A549 (cell line): ENCODE results near the gene HOXA13. TPM values are rescaled to one million over a fixed set of nuclear protein-coding genes. Genes with fewer than 3 reads are reported as not detected.

Experiments used
- ATAC-seq, 2 experiments: fragments of 200-7000 bp in 1 of 2; fragments of >200 bp in 1 of 2; cut with Nextera tagmentation in 1 of 2; cut with Tn5 transposase in 1 of 2; 3 replicates each; pipeline versions ENCODE4 v1.8.0 to v1.9.1; 2018 to 2020; ENCODE audit warnings: mild to moderate bottlenecking in 1 of 2, moderate library complexity in 1 of 2
- CTCF ChIA-PET: fragments of 300-600 bp; sonication (Branson Sonifier 250); formaldehyde crosslinking; extraction: SDS; loops from one replicate; lab custom pipeline; 2021; ENCODE audit warnings: antibody characterized with exemption, inconsistent platforms; lab: Yijun Ruan, JAX
- POLR2A ChIA-PET: fragments of 350-600 bp; formaldehyde crosslinking; extraction: SDS; loops from one replicate; lab custom pipeline; 2021; ENCODE audit warnings: antibody characterized with exemption, inconsistent platforms; lab: Yijun Ruan, JAX
- DNase-seq, 2 experiments: peaks; one replicate each; pipeline versions ENCODE4 v3.0.0 to v3.0.0-alpha.2; 2011 to 2016; ENCODE audit warnings: low read depth in 1 of 2, low spot score in 1 of 2
- FAIRE-seq: peaks from 2 replicates; lab custom pipeline; 2011; peaks lifted over from hg19 to GRCh38; lab: Jason Lieb, UNC
- H3K27ac ChIP-seq, 2 experiments: fragments of >200 bp; sonication (Bioruptor Twin); formaldehyde crosslinking; 3 replicates each; pipeline ENCODE4 v1.5.1; 2016 to 2017
- H3K4me1 ChIP-seq: fragments of >200 bp; sonication (Bioruptor Twin); formaldehyde crosslinking; 3 replicates; pipeline ENCODE4 v1.6.1; 2016
- H3K4me2 ChIP-seq: fragments of >200 bp; sonication (Bioruptor Twin); formaldehyde crosslinking; 3 replicates; pipeline ENCODE4 v1.6.1; 2016
- H3K4me3 ChIP-seq: fragments of >200 bp; sonication (Bioruptor Twin); formaldehyde crosslinking; 3 replicates; pipeline ENCODE4 v1.5.1; 2016
- H3K9me3 ChIP-seq: fragments of >200 bp; sonication (Bioruptor Twin); formaldehyde crosslinking; 3 replicates; pipeline ENCODE4 v1.6.1; 2016
- BHLHE40 ChIP-seq: IDR thresholded peaks from 2 replicates; pipeline ENCODE4 v1.6.1; 2012; ENCODE audit warnings: low read depth, low read length, inconsistent platforms
- CBX8 ChIP-seq: fragments of 200-600 bp; sonication (generic); IDR thresholded peaks from 2 replicates; pipeline ENCODE4 v1.6.1; 2016
- CEBPB ChIP-seq, 2 experiments: fragments of >200 bp in 1 of 2; sonication (Bioruptor Twin) in 1 of 2; formaldehyde crosslinking in 1 of 2; IDR thresholded peaks; 2 replicates each; pipeline ENCODE4 v1.6.1; 2012 to 2016
- CHD2 ChIP-seq: fragments of 150-350 bp; IDR thresholded peaks from 2 replicates; pipeline ENCODE4 v1.6.1; 2014; ENCODE audit warnings: low read length; ENCODE audit not compliant: partially characterized antibody
- CHD4 ChIP-seq: fragments of 200-600 bp; sonication (generic); IDR thresholded peaks from 2 replicates; pipeline ENCODE4 v1.6.1; 2016; ENCODE audit warnings: antibody characterized with exemption, mild to moderate bottlenecking, borderline replicate concordance
- E2F6 ChIP-seq: IDR thresholded peaks from 2 replicates; pipeline ENCODE4 v1.6.1; 2012; ENCODE audit warnings: low read depth, borderline replicate concordance
- EHF ChIP-seq: fragments of 250-450 bp; sonication (Bioruptor Pico); IDR thresholded peaks from 2 replicates; pipeline ENCODE4 v1.5.0; 2020; ENCODE audit warnings: mild to moderate bottlenecking
- EHMT2 ChIP-seq: fragments of 200-600 bp; sonication (generic); IDR thresholded peaks from 2 replicates; pipeline ENCODE4 v1.6.1; 2016; ENCODE audit warnings: antibody characterized with exemption, low read depth, mild to moderate bottlenecking, moderate library complexity
- FOXS1 ChIP-seq: fragments of 250-450 bp; sonication (Bioruptor Pico); IDR thresholded peaks from 2 replicates; pipeline ENCODE4 v1.5.0; 2020; ENCODE audit warnings: mild to moderate bottlenecking, moderate library complexity
- GATA3 ChIP-seq: IDR thresholded peaks from 2 replicates; pipeline ENCODE4 v1.6.1; 2012; ENCODE audit warnings: borderline replicate concordance
- HDAC2 ChIP-seq: fragments of 200-600 bp; sonication (generic); IDR thresholded peaks from 2 replicates; pipeline ENCODE4 v1.6.1; 2016
- HES2 ChIP-seq: fragments of >200 bp; sonication (Bioruptor Twin); formaldehyde crosslinking; IDR thresholded peaks from 2 replicates; pipeline ENCODE4 v1.6.1; 2016
- HEYL ChIP-seq: fragments of 250-450 bp; sonication (Bioruptor Pico); IDR thresholded peaks from 2 replicates; pipeline ENCODE4 v1.8.0; 2021; ENCODE audit warnings: mild to moderate bottlenecking, moderate library complexity
- HOXA7 ChIP-seq: fragments of 250-450 bp; sonication (Bioruptor Pico); IDR thresholded peaks from 2 replicates; pipeline ENCODE4 v1.5.0; 2020; ENCODE audit warnings: mild to moderate bottlenecking, moderate library complexity
- HOXB13 ChIP-seq: fragments of 250-450 bp; sonication (Bioruptor Pico); IDR thresholded peaks from 2 replicates; pipeline ENCODE4 v1.5.0; 2020; ENCODE audit warnings: low read depth, mild to moderate bottlenecking, moderate library complexity
- HOXB5 ChIP-seq: fragments of 250-450 bp; sonication (Bioruptor Pico); IDR thresholded peaks from 2 replicates; pipeline ENCODE4 v1.5.0; 2020; ENCODE audit warnings: mild to moderate bottlenecking, moderate library complexity
- JUN ChIP-seq, 2 experiments: fragments of >200 bp; sonication (Bioruptor Twin); formaldehyde crosslinking; IDR thresholded peaks; 2 replicates in 1 of 2; 3 replicates in 1 of 2; pipeline ENCODE4 v1.6.1; 2016 to 2017
- JUNB ChIP-seq: fragments of >200 bp; sonication (Bioruptor Twin); formaldehyde crosslinking; IDR thresholded peaks from 2 replicates; pipeline ENCODE4 v1.6.1; 2016
- KDM1A ChIP-seq: fragments of 200-600 bp; sonication (generic); IDR thresholded peaks from 2 replicates; pipeline ENCODE4 v1.6.1; 2016; ENCODE audit warnings: low read depth, mild to moderate bottlenecking
- KDM5A ChIP-seq: fragments of 200-600 bp; sonication (generic); IDR thresholded peaks from 2 replicates; pipeline ENCODE4 v1.6.1; 2016; ENCODE audit warnings: antibody characterized with exemption, mild to moderate bottlenecking
- MAFK ChIP-seq: fragments of 450-650 bp; IDR thresholded peaks from 2 replicates; pipeline ENCODE4 v1.6.1; 2014; ENCODE audit not compliant: partially characterized antibody
- MAZ ChIP-seq: fragments of 150-350 bp; IDR thresholded peaks from 2 replicates; pipeline ENCODE4 v1.6.1; 2014; ENCODE audit warnings: antibody characterized with exemption, low read depth, low read length, borderline replicate concordance
- NFE2L2 ChIP-seq: fragments of 150-350 bp; conservative IDR thresholded peaks from 2 replicates; pipeline ENCODE4 v1.6.1; 2014; ENCODE audit warnings: low read length
- NR3C1 ChIP-seq: fragments of >200 bp; sonication (Bioruptor Twin); formaldehyde crosslinking; IDR thresholded peaks from 3 replicates; pipeline ENCODE4 v1.6.1; 2017
- PHF8 ChIP-seq: fragments of 200-600 bp; sonication (generic); IDR thresholded peaks from 2 replicates; pipeline ENCODE4 v1.6.1; 2016; ENCODE audit warnings: low read depth, mild to moderate bottlenecking, antibody characterized with exemption, moderate library complexity, borderline replicate concordance
- POLR2A ChIP-seq: IDR thresholded peaks from 2 replicates; pipeline ENCODE4 v1.6.1; 2012; ENCODE audit warnings: mild to moderate bottlenecking, low read length
- POLR2AphosphoS2 ChIP-seq: conservative IDR thresholded peaks from 2 replicates; pipeline ENCODE4 v1.6.1; 2012; ENCODE audit warnings: low read length, improper control_type of control experiment, inconsistent platforms
- RAD21 ChIP-seq, 2 experiments: fragments of >200 bp in 1 of 2; sonication (Bioruptor Twin) in 1 of 2; formaldehyde crosslinking in 1 of 2; IDR thresholded peaks in 1 of 2; conservative IDR thresholded peaks in 1 of 2; 2 replicates in 1 of 2; 3 replicates in 1 of 2; pipeline ENCODE4 v1.6.1; 2012 to 2018; ENCODE audit warnings: inconsistent platforms in 1 of 2
- RARB ChIP-seq: fragments of 250-450 bp; sonication (Bioruptor Pico); IDR thresholded peaks from 2 replicates; pipeline ENCODE4 v1.8.0; 2021; ENCODE audit warnings: mild to moderate bottlenecking, moderate library complexity
- RNF2 ChIP-seq: fragments of 200-600 bp; sonication (generic); IDR thresholded peaks from 2 replicates; pipeline ENCODE4 v1.6.1; 2016; ENCODE audit warnings: low read depth, mild to moderate bottlenecking, antibody characterized with exemption, moderate library complexity, borderline replicate concordance
- SMC3 ChIP-seq: fragments of >200 bp; sonication (Bioruptor Twin); formaldehyde crosslinking; IDR thresholded peaks from 3 replicates; pipeline ENCODE4 v1.6.1; 2018; ENCODE audit warnings: inconsistent platforms
- TP53 ChIP-seq: fragments of 250-450 bp; sonication (Bioruptor Pico); IDR thresholded peaks from 2 replicates; pipeline ENCODE4 v1.5.0; 2021; ENCODE audit warnings: mild to moderate bottlenecking, moderate library complexity
- ZFP36 ChIP-seq: fragments of 450-650 bp; IDR thresholded peaks from 2 replicates; pipeline ENCODE4 v1.6.1; 2014; ENCODE audit warnings: borderline replicate concordance; ENCODE audit not compliant: partially characterized antibody
- ZNF302 ChIP-seq: fragments of 250-450 bp; sonication (Bioruptor Pico); IDR thresholded peaks from 2 replicates; pipeline ENCODE4 v1.9.0; 2021; ENCODE audit warnings: inconsistent platforms, mild to moderate bottlenecking, moderate library complexity
- ZSCAN20 ChIP-seq: fragments of 250-450 bp; sonication (Bioruptor Pico); IDR thresholded peaks from 2 replicates; pipeline ENCODE4 v1.8.0; 2022; ENCODE audit warnings: mild to moderate bottlenecking, moderate library complexity
- WGBS: methylation state at CpG from one replicate; pipeline ENCODE4 v1.1.6; 2017; ENCODE audit errors: missing lambda C conversion rate; 5-methylcytosine and 5-hydroxymethylcytosine counted together
- polyA plus RNA-seq, 4 experiments: library from polyadenylated mRNA; depleted of rRNA in 3 of 4; stranded (reverse); fragments of >200 nt; fragmentation: RNase III in 1 of 4; extraction: RNeasy Plus Mini Kit Qiagen cat#74134 plus additional on column Dnase treatment in 1 of 4; gene quantifications; 2 replicates in 3 of 4; 3 replicates in 1 of 4; pipeline ENCODE4 v1.2.3, GENCODE V29; 2011 to 2017
- TF ChIP-seq, protein P1 (sequence below): IDR thresholded peaks from 2 replicates; pipeline ENCODE4 v1.6.1; 2012

Gene HOXA13
- polyA plus RNA-seq, 2 of the 4 experiments (the other 2 are of a cell fraction), result 2.2 to 2.7 TPM

DNA sequence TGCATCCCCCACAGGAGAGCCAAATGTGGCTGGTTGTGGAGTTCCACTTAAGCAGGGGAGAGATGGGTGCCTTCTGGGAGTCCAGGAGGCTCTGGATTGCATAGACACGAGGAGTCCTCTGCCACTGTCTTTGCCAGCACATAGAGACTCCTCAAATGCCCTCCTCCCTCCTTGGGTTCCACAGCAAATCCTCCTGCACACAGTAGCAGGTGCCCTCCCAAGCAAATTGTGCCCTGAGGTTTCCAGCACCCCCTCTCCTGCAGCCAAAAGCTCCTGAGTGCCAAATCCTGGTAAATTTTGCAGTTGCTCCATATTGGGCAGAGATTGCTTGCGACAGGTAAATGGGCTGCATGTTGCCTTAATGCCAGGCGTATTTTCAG, 48.5 kb upstream of the HOXA13 start:
- ChIA-PET POLR2A (no interaction called here), CTCF (interaction anchor here (1.4 to 4.7 kb wide), 2 partner anchors 13 to 328 kb away, joined by 3 to 18 read pairs; no protein-coding TSS in a partner anchor)
- Histone ChIP-seq H3K4me1 (no peaks in the 10 kb centered on the region), H3K27ac (no peak overlapping the region), H3K4me3 (no peak overlapping the region), H3K9me3 (no peaks in the 10 kb centered on the region), H3K4me2 (no peak overlapping the region)
- ATAC-seq (no peak), FAIRE-seq (no peak), DNase-seq (no peak)
- TF ChIP-seq CBX8, result no peak
- TF ChIP-seq POLR2A, result no peak
- no peak for TF ChIP-seq JUNB
- no peak for TF ChIP-seq BHLHE40
- no peak for TF ChIP-seq ZNF302
- TF ChIP-seq HOXA7 (CRISPR knock-in tag), result no peak
- no peak for TF ChIP-seq ZSCAN20
- no peak for TF ChIP-seq CHD4
- no peak for TF ChIP-seq MAZ
- TF ChIP-seq HOXB5 (CRISPR knock-in tag), result no peak
- 55% methylated on average over 3 of the region's 3 CpGs for WGBS

DNA sequence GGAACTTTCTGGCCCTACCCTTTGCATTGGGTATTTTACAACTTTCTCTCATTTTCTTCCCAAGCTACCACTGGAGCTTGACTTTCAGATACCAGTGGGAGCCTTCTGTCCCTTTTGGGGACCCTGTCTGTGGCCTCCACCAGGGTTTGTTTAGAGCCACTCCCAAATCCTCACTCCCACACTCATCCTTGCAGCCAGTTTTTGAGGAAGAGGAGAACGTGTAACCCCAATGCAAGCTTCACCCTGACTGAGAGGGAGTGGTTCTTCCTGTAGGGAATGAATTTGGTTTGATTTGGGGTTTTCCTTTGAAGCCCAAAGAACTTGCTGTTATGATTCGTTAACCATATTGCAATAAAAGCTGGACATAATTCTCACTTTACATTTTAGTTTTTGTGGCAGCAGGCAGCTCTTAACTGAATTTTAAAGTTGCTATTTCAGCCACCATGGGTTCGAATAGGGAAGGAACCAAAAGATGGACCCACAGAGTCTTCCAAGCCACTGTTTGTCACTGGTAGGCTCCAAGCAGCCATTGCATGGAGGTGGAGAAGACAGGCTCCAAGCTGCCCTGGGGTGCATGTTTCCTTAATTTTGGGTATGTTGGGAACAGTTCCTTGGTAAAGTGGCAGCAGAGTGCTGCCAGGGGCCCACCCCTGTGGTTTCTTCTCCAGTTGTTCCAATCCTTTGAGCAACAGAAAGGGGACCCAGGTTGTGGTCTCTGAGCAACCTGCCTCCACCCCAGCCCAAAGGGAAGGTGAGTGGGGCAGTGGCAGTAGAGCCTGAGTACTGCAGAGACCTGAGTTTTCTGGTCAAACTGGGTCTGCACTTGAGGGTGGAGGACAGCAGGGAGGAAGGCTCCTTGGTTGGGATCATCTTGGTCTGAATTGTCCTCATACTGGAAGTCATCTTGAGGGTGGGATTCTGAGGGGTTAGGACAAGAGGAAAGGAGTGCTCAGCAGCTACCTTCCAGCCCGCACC, 47.8 kb upstream of the HOXA13 start:
- H3K4me2 ChIP-seq, result no peak overlapping the region
- H3K27ac ChIP-seq, result no peak overlapping the region
- no peak for FAIRE-seq
- CTCF ChIA-PET, result interaction anchor here (0.6 to 4.7 kb wide), 4 partner anchors 9 to 329 kb away, joined by 3 to 18 read pairs (median 5); no protein-coding TSS in a partner anchor
- 46% methylated on average over 4 of the region's 4 CpGs for WGBS
- no peak for DNase-seq
- no peak for TF ChIP-seq RNF2
- TF ChIP-seq, protein P1, sequence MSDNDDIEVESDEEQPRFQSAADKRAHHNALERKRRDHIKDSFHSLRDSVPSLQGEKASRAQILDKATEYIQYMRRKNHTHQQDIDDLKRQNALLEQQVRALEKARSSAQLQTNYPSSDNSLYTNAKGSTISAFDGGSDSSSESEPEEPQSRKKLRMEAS, result no peak
- no peak for TF ChIP-seq CHD2
- TF ChIP-seq MAFK, result no peak
- TF ChIP-seq RARB (CRISPR knock-in tag), result no peak
- TF ChIP-seq NR3C1, result no peak
- TF ChIP-seq POLR2AphosphoS2, result no peak
- TF ChIP-seq HDAC2, result no peak
- no peak for TF ChIP-seq SMC3
- TF ChIP-seq KDM1A, result no peak
- no peak for TF ChIP-seq JUN (IDR thresholded peaks at IDR 0.05)
- TF ChIP-seq EHF (CRISPR knock-in tag), result no peak
- TF ChIP-seq CBX8, result no peak
- no peak for TF ChIP-seq PHF8
- no peak for TF ChIP-seq CEBPB (IDR thresholded peaks at IDR 0.05)
- TF ChIP-seq HES2, result no peak
- no peak for TF ChIP-seq RAD21 (conservative IDR thresholded peaks at IDR 0.05 in 1 of 2, IDR thresholded peaks at IDR 0.05 in 1 of 2)
- no peak for TF ChIP-seq FOXS1
- TF ChIP-seq, all 56 proteins: peak for 0
- Histone ChIP-seq H3K4me1 (no peaks in the 10 kb centered on the region), H3K9me3 (no peaks in the 10 kb centered on the region), H3K4me3 (no peak overlapping the region)
- POLR2A ChIA-PET, result no interaction called here
- no peak for ATAC-seq

DNA sequence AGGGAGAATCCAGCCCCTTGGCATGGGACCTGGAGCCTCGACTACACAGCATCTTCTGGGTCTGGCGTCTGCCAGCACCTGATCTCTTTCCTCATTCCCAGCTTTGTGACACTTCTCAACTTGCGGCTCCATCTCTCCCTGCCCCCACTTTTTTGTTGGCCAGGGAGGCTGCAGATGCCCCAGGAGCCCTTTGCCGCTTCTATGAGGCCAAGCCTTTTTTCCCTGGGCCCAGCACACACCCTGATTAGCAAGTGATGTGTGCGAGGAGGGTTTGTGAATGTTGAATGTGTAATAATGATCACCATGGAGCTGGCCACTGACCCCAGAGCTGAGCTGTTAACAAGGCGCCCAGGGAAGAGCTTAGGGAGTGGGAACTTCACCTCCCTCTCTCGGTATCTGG, 47.1 kb upstream of the HOXA13 start:
- Histone ChIP-seq H3K9me3 (no peaks in the 10 kb centered on the region), H3K4me1 (no peaks in the 10 kb centered on the region), H3K27ac (no peak overlapping the region), H3K4me3 (no peak overlapping the region), H3K4me2 (no peak overlapping the region)
- POLR2A ChIA-PET, result no interaction called here
- no peak for DNase-seq
- FAIRE-seq, result no peak
- CTCF ChIA-PET, result interaction anchor here (0.6 to 4.7 kb wide), 3 partner anchors 9 to 12 kb away, joined by 3 to 18 read pairs (median 7); no protein-coding TSS in a partner anchor
- TF ChIP-seq HOXA7 (CRISPR knock-in tag), result no peak
- no peak for TF ChIP-seq NFE2L2
- TF ChIP-seq ZFP36, result no peak
- no peak for TF ChIP-seq HOXB13 (CRISPR knock-in tag)
- TF ChIP-seq GATA3, result no peak
- no peak for TF ChIP-seq HEYL
- TF ChIP-seq KDM1A, result no peak
- TF ChIP-seq RARB (CRISPR knock-in tag), result no peak
- no peak for TF ChIP-seq CHD2
- TF ChIP-seq TP53, result no peak
- TF ChIP-seq EHMT2, result no peak
- TF ChIP-seq, protein P1, result no peak
- TF ChIP-seq KDM5A, result no peak
- no peak for TF ChIP-seq E2F6
- no peak for TF ChIP-seq HES2
- no peak for TF ChIP-seq CHD4
- TF ChIP-seq FOXS1, result no peak
- WGBS, result 84% methylated on average over 7 of the region's 7 CpGs
- no peak for ATAC-seq
